AG09319 (cell line): ENCODE results near the gene TBX1.

ENCODE experiments used
- DNase-seq: peaks from one replicate; pipeline ENCODE4 v3.0.0-alpha.2; 2010; ENCODE audit warnings: low read depth; ENCODE audit errors: extremely low read depth
- CTCF ChIP-seq: IDR thresholded peaks from 2 replicates; pipeline ENCODE4 v1.5.1; 2011; ENCODE audit warnings: low read depth, mild to moderate bottlenecking, inconsistent platforms, low read length, moderate library complexity

The TBX1 gene

GRCh38 chr22:19741053-19741452, 19.5 kb upstream of the TBX1 start:
- no peak for TF ChIP-seq CTCF
- DNase-seq: no peak

- no peak for DNase-seq
- TF ChIP-seq CTCF: no peak
These were observed 18.2 kb upstream of the TBX1 start for GRCh38 chr22:19742160-19743066.

GRCh38 chr22:19743081-19743480, 17.5 kb upstream of the TBX1 start:
- DNase-seq: no peak
- no peak for TF ChIP-seq CTCF

- DNase-seq: no peak
- TF ChIP-seq CTCF: no peak
These were observed 16.9 kb upstream of the TBX1 start for GRCh38 chr22:19743651-19744050.

- TF ChIP-seq CTCF: no peak
- no peak for DNase-seq
These were observed 16.1 kb upstream of the TBX1 start for GRCh38 chr22:19744350-19745006.

GRCh38 chr22:19745155-19746101, 15.2 kb upstream of the TBX1 start:
- no peak for DNase-seq
- TF ChIP-seq CTCF: no peak

GRCh38 chr22:19746726-19747125, 13.9 kb upstream of the TBX1 start:
- no peak for DNase-seq
- no peak for TF ChIP-seq CTCF
